Stimulated activated CD4-positive, alpha-beta T cell treated with anti-CD3 and anti-CD28 coated beads, Interleukin-4, amount 100 ng/mL, for 24 hours (primary cell): ENCODE data around the gene CHPF.

Source experiments
- DNase-seq: peaks from one replicate; pipeline ENCODE4 v3.0.0-alpha.2; 2020

Gene CHPF

DNA sequence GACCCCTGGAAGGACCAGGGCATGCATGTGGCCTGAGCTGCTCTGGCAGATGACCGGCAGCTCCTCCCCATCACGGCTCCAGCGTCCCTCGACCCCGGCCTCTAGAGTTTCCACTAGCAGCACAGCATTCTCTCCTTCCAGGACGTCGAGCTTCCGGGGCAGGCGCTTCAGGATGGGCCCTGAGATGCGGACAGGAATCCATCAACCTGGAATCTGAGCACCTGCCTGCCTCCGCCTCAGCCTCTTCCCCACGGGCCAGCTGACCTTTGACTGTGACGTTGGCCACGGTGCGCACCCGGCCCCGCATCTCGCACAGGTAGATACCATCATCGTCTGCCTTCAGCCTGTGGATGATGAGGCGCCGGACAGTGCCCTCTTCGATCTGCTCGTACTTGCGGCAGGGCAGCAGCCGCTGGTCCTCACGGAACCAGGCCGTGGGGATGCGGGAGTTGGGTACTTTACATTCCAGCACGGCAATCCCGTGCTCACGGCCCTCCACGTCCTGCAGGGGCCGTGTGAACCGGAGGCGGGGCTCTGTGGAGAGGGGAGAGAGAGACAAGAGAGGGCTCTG, 24.3 kb upstream of the CHPF start:
- DNase-seq, result no peak

DNA sequence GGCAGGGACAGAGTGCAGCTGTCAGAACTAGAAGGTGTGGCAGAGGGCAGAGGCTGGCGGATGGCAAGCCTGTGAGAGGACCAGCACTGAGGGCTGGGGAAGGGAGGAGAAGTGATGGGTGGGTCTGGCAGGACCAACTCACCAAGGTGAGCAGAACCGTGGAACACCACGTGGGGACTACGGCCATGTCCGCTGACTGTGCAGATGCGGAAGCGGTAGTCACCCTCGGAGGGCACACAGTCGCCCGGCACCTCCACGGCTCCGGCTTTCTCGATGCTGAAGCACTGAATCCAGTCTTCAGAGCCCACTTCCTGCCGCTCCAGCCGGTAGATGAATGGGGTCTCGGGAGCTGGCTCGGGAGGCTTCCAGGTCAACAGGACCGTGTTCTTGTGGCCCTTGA, 23.5 kb upstream of the CHPF start:
- no peak for DNase-seq

DNA sequence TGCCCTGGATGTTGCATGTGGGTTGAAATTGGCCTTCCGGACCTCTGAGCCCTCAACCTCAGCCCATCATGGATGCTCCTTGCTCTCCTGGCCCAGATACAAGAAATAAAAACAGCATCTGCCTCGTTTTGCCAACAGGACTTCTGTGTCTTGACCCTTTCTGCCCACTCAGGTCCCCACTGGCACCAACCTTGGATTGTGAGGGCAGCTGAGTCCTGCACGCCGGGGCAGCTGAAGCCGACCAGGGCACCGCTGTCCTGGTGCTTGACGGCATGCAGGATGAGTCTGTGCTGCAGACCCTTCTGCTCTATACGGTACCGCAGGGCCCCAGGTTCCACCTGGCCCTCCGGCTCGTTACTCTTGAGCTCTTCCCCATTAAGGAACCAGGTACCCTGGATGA, 23.0 kb upstream of the CHPF start:
- DNase-seq, result no peak

DNA sequence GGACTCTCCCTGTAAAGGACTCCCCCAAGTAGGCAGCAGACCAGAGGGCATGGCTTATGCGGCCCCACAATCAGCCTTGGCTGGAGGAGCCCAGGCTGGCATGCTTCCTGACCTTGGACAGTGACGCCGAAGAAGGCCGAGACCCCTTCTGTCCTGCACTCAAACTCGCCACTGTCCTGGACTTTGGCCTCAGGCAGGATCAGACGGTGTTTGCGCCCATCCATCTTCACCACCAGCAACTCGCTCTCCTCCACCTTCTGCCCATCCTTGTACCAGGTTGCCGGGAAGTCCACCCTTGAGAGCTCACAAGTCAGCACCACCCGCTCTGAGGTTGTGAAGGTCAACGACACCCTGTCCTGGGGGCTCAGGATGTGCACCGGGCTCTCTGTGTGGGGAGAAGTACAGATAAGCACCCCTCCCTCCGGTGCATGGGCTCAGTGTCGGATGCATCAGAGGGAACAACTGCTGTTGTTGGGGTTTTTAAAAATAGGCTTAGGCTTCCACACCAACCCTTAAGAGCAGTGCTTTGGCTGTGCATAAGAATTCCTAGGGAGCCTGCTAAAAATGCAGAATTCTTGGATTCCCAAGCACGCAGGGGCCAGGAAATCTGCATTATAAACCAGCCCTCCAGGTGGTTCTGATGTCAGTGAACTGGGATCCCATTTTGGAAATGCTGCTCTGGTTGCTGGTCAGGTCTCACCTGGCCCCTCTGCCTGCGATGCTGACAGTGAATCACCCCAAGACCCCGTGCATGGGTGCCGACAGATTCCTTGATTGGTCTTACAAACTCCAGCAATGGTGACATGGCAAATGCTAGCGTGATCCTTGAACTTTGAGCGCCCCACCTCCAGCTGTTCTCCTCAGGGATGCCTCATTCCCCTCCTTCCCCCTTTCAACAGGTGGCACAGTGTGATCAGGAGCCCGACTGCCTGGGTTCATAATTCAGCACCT, 21.8 kb upstream of the CHPF start:
- DNase-seq, result no peak

DNA sequence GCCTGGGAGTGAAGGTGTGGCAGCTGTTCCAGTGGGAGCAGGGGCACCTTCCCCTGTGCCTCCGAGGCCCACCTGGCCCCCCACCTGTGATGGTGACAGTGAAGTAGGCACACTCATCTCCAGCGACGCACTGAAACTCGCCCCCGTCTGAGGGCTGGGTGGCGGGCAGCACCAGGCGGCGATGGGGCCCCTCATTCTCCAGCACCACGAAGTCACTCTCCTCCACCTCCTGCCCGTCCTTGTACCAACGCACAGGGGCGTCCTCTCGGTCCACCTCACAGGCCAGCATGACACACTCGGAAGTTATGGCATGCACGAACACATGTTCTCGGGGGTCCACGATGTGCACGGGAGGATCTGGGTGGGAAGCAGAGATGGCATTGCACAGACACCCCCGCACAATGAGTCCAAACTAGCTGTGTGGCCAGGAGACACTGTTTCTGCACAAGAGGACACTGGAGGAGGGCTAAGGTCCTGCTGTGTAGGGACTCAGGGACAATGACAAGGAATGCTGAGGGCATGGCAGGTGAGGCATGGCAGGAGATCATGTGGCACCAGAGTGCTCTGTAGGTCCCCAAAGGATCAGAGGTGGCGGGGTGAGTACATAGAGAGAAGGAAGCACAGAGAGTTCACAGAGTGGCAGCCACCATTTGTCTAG, 19.8 kb upstream of the CHPF start:
- no peak for DNase-seq

DNA sequence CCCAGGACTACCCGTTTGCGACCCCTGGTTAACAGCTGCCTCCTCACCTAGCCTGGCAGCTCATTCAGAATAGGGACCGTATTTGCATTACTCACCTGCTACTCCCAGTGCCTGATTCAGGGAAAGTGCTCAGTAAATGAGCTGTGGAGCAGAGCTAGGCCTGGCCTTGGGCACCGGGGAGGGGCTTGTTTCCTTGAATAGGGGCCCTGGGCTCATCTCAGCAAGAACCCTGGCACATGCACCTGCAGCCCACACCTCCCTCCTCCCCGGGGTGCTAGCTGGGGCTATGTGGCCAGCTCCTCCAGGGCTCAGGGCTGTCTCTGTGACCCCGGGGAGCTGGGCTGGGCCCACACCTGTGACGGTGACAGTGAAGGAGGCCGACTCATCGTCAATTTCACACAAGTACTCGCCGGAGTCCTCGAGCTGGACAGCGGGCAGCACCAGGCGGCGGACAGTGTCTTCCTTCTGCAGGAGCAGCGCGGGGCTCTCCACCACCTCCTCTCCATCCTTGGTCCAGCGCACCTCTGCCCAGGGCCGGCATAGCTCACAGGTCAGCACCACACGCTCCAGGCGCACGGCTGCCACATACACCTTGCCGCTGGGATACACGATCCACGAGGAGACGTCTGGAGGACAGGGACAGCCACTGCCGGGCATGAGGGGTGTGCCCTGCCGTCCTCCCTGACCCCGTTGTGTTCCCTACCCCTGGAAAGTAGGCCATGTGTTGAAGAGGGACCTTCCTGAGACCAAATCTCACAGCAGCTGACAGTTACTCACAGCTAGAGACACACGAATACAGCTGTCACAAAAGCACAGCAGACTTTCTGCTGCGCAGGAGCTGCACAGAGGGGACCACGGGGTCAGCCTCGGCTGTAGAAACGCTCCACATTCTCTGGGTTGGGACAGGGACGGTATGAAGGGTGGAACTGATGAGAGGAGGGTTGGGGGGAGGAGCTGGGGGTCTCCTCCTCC, 18.7 kb upstream of the CHPF start:
- DNase-seq, result no peak

DNA sequence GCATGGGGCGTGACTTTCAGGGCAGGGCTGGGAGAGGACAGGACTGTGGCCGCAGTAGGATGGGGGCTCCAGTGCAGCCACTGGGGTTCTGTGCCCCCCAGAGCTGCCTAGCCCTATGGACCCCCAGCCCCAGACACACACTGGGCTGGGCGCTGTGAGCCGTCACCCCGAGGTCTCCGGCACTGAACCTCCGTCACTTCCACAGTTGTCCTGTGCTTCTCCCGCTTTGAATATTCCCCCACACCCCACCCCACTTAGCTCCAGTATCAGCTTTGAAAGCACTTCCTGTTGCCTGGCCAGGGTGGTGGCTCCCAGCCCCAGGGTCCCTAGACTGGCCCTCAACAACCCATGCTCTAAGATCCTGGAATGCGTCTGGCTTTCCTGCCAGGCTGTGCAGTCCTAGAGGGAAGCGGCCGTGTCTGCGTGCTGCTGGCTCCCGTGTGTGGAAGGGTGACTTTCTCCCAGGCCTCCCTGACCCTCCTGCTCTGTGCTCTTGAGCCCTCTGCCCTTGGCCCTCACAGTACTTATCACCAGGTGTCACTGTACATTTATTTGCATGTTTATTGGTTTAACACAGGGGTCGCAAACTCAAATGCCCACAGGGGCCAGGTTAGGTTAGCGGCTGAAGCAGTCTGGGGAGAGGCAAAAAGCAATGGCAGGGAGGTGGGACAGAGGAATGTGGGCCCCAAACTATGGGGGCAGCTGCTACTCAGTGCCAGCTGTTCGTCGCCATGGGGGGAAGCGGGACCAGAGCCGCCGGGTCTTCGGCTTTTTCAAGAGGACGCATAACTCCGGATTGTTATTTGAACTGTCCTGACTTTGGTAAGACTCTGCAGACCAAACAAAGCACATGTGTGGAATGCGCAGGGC, 17.8 kb upstream of the CHPF start:
- DNase-seq, result no peak

DNA sequence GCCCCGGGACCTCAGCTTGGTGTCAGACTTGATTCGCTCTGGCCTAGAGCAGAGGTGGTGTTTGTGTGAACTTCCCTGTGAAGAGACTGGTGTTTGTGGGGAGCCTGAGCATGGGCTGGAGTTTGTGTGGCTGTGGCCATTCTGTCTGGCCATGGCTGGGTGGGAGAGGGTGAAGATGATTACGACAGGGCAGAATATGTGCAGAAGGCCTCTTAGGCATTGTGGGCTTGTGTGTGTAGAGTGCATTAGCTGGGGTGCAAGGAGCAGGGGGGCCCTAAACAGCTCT, 17.2 kb upstream of the CHPF start:
- DNase-seq, result no peak

DNA sequence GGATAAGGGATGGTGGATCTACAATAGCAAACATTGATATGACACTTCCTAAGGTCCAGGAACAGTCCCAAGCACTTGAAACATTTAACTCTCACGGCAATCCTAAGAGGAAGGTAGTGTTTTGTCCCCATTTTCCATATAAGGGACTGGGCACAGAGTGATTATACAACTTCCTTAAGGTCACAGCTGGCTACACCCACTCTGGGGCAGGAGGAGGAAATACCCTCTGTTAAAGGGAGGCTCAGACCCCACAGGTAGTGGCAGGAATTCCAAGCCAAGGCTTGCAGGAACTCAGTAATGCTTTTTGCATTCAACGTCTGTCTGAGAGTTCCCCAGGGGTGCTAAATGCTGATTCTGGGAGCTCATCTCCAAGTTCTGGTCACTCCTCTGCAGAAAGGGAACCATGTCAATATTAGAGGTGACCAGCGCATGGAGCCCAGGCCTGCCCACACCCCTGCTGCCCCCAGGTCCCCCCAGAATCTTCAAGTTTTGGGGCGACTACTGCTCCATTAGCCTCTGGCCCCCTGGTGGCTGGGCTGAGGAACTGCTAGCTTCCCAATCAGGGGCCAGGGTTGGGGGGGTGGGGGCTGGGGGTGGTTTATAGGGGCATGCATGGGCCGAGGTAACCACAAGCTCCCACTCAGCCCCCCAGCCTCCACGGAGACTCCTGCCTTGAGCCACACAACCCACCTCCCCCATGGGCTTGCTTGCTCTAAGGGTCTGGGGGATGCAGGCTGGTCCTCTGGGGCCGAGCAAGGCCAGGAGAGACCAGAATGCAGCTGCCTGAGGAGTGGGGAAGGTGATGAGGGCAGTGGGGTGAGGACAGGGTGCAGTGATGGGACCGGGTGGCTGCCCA, 16.7 kb upstream of the CHPF start:
- DNase-seq, result no peak

DNA sequence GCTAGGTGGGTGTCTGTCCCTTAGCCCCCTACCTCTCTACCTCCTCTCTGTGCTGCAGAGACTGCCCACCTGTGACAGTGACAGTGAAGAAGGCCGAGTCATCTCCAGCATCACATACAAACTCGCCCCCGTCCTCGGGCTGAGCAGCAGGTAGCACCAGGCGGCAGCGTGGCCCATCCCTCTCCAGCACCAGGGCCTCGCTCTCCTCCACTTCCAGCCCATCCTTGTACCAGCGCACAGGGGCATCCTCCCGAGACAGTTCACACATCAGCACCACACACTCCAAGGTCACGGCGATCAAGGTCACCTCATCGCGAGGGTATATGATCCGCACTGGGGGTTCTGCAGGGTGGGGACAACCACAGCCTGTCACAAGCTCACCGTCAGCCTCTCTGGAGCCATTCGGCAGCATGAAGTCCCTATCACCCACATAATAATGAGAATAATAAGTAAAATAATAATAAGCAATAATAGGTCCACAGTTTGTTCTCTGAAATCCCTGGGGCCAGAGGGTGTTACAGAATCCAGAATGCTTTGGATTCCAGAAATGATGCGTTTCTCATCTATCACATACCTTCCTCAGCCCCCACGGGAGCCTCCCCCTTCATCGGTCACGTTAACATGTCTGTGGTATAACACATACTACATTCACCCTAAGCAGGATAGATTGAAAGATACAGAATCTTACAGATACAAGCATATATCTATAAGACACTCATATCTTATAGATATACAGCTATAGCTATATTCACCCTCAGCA, 15.7 kb upstream of the CHPF start:
- no peak for DNase-seq

DNA sequence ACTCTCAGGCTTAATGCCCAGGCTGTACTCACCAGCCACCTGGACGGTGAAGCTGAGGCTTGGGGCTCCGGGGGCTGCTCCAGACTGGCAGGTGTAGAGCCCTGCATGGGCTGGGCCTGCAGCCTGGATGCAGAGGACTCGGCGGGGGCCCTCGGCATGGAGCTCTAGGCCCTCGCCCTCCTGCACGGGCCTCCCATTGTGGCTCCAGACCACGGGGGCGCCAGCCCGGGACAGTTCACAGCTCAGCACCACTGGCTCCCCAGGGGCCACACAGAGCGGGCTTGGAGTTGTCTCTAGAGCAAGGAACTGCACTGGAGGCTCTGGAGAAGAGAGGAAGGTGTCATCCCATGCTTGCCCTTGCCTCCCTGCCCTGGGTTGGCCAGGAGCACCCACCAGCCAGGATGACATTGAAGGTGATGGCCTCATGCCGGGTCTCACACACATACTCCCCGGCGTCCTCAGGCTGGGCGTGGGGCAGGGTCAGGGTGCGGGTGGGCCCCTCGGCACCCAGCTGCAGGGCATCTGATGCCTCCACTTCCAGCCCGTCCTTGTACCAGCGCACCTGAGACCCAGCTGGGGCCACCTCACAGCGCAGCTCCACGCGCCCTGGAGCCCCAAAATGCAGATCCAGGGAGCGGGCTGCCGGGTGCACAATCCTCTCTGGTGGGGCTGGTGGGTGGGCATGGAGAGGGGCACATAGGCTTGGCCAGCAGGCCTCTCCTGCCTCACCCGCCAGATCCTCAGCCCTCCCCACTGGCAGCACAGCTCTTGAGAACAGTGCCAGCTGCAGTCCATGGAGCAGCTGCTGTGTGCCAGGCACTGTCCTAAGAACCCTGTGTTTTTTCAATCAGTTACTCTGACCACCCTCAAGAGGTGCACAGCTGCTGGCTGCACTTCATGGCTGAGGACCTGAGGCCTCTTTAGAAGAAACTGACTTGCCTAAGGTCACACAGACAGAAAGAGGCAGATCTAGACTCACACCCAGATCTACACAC, 14.5 kb upstream of the CHPF start:
- DNase-seq, result no peak

DNA sequence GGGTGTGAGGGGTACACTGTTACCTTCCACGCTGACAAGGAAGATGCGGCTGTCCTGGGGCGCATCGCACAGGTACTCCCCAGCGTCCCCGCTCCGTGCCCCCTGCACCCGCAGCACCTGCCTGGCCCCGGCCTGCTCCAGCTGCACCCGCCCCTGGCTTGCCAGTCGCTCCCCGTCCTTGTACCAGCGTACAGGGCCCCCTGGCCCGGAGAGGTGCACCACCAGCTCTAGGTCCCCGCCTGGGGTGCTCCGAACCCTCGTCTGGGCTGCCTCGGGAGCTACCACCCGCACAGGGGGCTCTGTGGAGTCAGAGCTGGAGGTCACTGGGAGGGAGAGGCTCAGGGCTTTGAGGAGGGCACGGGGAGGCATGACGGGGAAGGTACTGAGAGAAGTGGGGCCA, 13.7 kb upstream of the CHPF start:
- no peak for DNase-seq

DNA sequence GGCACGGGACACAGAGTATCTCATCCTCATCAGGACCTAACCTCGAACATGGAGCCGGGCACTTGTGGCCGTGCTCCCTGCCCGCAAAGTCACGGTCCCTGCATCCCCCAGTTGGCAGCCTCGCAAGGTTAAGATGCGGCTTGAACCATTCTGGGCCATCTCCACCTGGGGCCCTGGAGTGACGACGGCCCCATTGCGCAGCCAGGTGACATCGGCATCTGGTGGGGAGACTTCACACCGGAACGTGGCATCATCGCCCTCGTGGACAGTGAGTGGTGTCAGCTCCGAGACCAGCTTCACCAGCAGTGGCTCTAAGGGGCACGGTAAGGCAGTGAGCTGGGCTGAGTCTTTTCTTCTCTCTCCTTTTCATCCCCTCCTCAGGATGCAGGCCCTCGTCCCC, 12.8 kb upstream of the CHPF start:
- DNase-seq, result no peak

DNA sequence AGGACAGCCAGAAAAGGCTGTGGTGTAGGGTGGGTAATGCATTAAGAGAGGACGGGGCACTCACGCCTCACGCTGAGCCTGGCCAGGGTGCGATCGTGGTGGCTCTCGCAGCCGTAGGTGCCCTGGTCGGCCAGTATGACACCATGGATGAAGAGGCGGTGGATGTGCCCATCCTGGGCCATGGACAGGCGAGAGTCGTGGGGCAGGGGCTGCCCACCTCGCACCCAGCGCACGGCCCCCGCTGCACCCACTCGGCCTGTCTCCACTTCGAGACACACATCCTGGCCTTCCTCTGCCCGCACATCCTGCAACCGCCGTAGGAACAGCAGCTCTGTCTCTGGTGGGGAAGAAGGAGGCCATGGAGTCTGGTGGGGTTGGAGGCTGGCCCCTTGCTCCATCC, 12.3 kb upstream of the CHPF start:
- DNase-seq, result no peak

DNA sequence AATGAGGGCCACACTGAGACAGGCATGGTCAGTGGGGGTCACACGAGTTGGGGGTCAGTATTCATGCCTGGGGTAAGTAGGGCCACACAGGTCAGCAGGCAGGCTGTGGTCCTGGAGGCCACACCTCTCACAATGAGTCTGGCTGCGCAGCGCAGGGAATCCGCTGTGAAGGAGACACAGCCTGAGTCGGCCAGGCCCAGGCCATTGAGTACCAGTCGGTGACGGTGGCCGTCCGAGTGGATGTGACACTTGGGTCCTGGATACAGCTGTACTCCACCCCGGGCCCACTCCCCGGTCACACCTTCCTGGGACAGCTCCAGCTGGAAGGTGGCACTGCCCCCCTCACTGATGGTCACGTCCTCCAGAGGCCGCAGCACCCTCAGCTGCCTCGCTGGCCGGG, 10.7 kb upstream of the CHPF start:
- DNase-seq, result no peak

DNA sequence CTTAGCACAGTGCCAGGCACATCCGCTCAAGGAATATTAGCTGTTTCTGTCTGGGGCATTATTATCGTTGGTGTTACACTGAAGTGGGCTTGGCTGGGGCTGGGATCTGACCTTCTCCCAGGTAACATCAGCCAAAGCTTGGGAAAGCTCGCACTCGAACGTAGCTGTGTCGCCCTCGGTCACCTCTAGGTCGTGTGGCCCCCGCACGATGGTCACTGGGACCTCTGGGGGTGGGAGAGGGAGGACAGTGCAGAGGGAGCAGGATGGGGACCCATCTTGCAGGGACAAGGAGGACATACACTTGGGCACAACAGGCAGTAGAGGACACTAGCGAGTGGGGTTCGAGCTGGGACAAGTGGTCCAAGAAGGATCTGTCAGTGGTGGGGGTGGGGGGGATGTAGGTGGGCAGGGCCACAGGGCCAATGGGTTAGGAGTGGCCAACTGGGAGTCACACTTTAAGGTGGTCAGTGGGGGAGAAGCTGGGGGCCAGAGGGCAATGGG, 9.9 kb upstream of the CHPF start:
- no peak for DNase-seq

DNA sequence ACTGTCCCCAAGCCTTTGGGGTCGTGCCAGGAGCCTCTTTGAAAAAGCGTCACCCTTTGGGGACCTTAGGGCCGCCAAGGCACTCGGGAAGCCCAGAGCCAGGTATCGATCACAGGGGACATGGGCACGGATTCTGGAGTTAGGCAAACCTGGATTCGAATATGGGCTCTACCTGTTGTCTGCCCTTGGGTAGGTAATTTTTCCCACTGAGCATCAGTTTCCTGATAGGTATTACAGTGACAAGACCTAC, 9.5 kb upstream of the CHPF start:
- DNase-seq, result no peak

DNA sequence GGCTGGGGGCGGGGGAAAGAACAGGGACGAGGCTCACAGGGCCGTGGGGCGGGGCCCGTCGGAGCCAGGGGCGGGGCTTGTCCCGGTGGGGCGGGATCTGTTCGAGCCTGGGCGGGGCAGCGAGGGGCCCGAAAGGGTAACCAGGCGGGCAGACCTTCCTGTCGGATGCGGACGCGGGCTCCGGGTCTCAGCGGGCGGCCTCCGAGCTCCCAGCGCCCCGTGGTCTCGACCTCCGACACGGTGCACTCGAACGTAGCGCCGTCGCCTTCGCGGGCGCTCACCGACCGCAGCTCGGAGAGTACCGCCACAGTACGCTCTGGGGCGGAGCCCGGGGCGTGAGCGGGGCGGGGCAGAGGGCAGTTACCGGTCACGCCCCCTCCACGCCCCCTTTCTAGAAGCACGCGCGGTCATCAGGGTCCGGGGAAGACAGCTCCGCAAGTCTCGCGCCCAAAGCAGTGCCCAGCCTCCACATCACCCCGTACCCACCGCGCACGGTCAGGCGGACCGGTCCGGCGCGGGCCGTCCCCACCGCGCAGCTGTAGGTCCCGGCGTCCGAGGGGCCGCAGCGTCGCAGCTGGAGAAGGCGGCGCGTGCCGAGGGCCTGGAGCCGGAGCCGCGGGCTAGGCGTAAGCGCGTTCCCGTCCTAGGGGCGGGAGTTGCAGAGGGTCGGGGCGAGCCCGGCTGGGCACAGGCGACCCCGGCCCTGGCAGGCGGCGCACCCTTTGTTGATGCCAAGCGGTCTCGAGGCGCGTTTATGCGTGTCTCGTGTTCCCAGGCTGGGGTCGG, 9.0 kb upstream of the CHPF start:
- peak; percentile 80 for DNase-seq
